DMS53 (cell line): Measurements from ENCODE around the gene SEMA3D.

Source experiments
- DNase-seq: peaks from one replicate; lab custom pipeline; 2025; lab: John Stamatoyannopoulos, UW

The SEMA3D gene

DNA sequence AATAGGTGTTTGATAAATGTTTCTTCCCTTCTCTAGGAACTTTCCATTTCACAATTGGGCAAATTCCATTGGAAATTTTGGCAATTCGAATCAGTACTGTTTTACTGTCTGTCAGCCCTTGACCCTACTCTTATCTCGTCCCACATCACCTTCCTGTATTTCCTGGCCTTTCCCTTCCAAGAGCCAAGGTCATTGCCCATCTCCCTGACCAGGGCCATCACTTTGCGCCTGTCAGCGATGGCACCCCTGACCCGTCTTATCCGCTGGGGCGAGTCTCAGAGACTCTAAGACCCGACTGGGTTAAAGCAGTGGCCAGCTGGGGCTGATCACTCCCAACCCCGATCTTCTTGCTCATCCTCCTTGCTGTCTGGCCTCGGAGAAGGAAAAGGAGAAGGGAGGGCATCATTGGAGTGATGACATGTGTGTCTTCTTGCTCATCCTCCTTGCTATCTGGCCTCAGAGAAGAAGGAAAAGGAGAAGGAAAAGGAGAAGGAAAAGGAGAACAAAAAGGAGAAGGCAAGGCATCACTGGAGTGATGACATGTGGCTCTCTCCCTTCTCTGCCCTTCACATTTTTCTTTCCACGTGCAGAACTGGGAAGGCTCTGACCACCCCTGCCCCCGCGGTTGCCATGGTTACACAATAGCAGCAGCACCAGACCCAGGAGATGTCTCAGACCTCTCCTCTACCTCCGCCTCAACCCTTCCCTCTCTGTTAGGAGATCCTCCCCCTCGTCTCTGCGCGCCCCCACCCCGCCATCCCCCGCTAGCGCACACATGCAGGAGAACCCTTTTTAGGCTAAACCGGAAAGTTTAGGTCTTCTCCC, 2.0 kb downstream of the SEMA3D start:
- DNase-seq = peak; percentile 57

DNA sequence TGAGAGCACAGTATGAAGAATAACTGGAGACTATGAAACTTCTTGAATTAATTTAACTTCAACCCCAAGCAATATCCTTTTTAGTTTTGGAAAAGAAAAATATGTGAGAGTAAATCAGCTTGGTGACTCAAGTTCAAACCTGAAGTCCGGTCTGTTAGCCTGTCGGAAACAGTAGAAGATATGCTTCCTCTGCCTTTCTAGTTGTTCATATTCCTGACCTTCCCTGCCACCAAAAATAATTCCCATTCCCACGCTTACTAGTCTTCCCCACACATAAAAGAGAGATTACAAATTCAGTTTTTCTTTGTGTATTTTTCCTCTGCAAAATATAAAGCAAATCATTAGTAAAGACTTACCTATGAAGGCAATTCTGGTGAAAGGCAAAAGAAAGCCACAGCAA, 3.6 kb downstream of the SEMA3D start:
- no peak for DNase-seq

DNA sequence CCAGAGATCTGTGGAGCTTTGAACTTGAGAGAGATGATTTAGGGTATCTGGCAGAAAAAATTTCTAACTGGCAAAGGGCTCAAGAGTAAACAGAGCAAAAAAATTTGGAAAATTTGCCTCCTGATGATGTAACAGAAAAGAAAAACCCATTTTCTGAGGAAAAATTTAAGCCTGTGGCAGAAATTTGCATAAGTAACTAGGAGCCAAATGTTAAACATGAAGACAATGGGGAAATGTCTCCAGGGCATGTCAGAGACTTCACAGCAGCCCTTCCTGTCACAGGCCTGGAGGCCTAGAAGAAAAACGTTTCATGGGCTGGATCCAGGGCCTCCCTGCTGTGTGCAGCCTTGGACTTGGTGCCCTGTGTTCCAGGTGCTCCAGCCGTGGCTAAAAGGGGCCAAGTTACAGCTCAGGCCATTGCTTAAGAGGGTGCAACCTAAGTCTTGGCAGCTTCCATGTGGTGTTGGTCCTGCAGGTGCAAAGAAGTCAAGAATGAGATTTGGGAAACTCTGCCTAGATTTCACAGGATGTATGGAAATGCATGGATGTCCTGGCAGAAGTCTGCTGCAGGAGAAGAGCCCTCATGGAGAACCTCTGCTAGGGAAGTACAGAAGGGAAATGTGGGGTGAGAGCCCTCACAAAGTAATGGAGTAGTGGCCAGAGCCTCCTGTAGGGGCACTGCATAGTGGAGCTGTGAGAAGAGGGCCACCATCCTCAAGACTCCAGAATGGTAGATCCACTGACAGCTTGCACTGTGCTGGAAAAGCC, 8.1 kb downstream of the SEMA3D start:
- DNase-seq = peak; percentile 48

DNA sequence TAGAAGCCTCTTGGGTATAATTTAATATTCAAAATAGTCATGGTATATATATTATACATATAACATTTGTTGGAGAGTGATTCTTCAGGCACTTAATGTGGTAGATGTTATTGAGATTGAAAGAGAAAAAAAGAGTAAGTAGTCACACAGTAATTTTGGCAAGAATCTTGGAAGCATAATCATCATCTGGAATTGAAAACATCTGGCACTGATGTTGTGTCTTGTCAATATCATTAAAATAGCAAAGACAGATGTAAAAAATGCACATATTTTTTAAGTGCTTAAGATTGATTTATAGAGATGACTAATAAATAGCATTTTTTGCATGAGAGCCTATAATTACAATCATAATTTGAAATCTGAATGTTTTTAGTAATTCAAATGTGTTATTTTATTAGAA, 9.5 kb downstream of the SEMA3D start:
- DNase-seq = no peak

- no peak for DNase-seq
Observed at GRCh38 chr7:85176197-85176596, 10.7 kb downstream of the SEMA3D start.

DNA sequence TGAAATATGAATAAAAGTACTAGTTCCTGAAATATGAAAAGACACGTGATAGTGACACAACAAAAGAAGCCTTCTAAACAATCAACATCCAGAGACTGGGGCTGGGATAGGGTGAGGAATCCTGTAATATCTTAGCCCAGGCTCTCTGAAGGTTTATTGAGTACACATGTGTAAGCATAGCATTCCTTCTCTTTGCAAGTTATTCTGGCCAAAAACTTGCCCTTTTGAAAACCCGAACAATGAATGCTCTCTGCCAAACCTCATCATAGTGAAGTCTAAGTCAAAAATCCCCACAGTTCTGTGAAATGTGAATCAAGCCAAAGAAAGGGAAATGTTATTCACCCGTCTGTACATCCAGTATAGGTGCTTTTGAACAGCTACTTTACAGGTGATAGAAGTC, 11.6 kb downstream of the SEMA3D start:
- no peak for DNase-seq

- DNase-seq = no peak
Observed at GRCh38 chr7:85172530-85172941, 14.3 kb downstream of the SEMA3D start.

GRCh38 chr7:85167636-85168035, 19.2 kb downstream of the SEMA3D start:
- DNase-seq = no peak

- DNase-seq = peak; percentile 15
Observed at GRCh38 chr7:85165263-85165662, 21.6 kb downstream of the SEMA3D start.

- DNase-seq = no peak
Observed at GRCh38 chr7:85164376-85164775, 22.5 kb downstream of the SEMA3D start.

- DNase-seq = no peak
Observed at GRCh38 chr7:85162721-85163120, 24.1 kb downstream of the SEMA3D start.

GRCh38 chr7:85160223-85160622, 26.6 kb downstream of the SEMA3D start:
- DNase-seq = no peak

GRCh38 chr7:85159003-85159402, 27.9 kb downstream of the SEMA3D start:
- DNase-seq = no peak

- DNase-seq = peak; percentile 46
Observed at GRCh38 chr7:85156661-85157208, 30.1 kb downstream of the SEMA3D start.

- DNase-seq = no peak
Observed at GRCh38 chr7:85154282-85154937, 32.4 kb downstream of the SEMA3D start.

DNA sequence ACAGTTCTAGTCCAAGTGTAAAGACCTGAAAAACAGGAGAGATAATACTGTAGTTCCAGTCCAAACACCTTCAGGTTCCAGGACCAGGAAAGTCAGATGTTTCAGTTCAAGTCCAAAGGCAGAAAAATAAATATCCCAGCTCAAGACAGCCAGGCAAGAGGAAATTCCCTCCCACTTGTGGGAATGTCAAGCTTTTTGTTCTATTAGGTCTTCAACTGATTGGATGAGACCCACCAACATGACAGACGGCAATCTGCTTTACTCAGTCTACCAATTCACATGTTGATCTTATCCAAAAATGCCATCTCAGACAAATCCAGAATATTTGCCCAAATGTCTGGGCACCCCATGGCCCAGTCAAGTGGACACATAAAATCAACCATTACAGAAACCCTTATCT, 33.1 kb downstream of the SEMA3D start:
- no peak for DNase-seq

- no peak for DNase-seq
Observed at GRCh38 chr7:85150624-85151023, 36.2 kb downstream of the SEMA3D start.

- DNase-seq = no peak
Observed at GRCh38 chr7:85144771-85145170, 42.1 kb downstream of the SEMA3D start.

GRCh38 chr7:85135977-85136376, 50.9 kb downstream of the SEMA3D start:
- DNase-seq = no peak

GRCh38 chr7:85133560-85133959, 53.3 kb downstream of the SEMA3D start:
- no peak for DNase-seq

- no peak for DNase-seq
Observed at GRCh38 chr7:85133006-85133405, 53.9 kb downstream of the SEMA3D start.

DNA sequence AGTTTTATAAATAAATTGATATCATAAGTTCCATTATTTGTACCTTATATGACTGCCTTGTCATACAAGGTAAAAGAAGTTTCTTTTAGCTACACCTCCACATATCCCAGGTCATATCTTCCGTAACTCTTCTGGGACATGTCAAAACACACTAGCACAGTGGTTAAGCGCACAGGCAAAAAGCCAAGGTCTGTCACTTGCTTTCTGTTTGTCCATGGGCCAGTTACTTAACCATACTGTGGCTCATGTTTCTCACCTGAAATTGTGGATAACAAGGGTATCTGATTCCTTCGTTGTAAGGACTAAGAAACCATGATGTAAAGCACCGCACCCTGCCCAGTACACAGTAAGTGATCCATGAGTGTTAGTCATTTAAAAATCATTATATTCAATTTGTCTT, 56.2 kb downstream of the SEMA3D start:
- no peak for DNase-seq

DNA sequence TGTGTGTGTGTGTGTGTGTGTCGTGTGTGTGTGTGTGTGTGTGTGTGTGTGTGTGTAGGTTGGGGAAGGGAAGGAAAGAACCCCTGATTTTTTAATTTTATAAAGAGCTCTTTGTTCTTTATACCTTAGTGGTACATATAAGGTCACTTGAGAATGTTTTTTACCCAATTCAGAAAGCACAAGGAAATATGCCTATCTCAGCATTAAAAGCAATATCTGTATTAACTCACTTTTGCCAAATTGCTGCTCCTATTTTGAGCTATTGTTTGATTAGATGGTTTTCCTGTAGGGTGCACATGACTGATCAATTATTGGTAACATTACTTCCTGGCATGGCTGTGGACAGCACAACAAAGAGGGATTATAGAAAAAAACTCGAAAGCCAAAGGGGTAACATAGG, 60.5 kb downstream of the SEMA3D start:
- no peak for DNase-seq
